Stimulated activated naive CD4-positive, alpha-beta T cell (primary cell): ENCODE measurements around the gene PPP1CB.

Experiments used
- DNase-seq, 6 experiments: peaks; one replicate each; lab custom pipeline; 2025; lab: John Stamatoyannopoulos, UW

PPP1CB gene

GRCh38 chr2:28745225-28745624, 6.4 kb upstream of the PPP1CB start:
- DNase-seq: no peak

DNA sequence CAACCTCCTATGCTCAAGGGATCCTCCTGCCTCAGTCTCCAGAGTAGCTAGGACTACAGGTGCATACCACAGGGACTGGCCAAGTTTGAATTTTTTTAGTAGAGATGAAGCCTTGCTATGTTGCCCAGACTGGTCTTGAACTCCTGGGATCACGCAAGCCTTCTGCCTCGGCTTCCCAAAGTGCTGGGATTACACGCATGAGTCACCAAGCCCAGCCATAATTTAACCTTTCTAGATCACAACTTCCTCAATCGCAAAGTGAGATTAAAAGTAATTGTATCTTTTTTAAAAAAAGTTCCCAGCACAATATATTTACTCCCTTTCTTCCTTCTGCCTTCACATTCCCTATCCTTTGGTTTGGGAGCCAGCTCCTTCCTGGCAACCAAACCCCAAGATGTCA, 5.8 kb upstream of the PPP1CB start:
- DNase-seq: no peak

DNA sequence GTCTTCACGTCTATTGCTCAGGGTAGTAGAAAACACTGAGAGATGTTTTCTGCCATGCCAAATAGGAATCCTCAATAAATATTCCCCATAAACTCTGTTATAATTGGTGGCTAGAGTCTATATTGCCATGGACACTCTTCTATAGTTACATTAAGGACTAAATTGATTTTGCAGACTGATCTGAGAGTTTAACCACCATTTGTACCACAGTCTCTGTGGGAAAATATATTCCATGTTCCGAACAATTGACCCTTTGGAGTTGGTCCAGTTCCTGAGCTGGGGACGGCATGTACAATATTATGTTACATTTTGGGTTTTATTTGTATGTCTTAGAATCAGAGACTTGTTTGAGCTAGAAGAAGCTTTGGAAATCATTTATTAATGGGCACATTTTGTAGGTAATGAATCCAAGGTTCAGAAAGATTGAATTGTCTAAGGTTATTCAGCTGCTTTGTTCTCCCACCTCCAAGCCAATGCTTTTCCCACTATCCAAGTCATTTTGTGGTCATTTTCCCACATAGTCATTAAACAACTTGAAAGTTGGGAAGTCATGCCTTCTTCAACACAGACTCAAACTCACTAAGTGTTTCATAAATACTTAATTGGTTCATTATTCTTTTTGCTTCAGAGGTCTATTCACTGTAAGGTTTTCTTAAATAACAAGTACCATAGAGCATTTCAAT, 5.1 kb upstream of the PPP1CB start:
- DNase-seq: no peak

GRCh38 chr2:28747714-28748113, 3.9 kb upstream of the PPP1CB start:
- peak in 3 of 6 experiments; percentile 4 to 47 (median 18) for DNase-seq

GRCh38 chr2:28748176-28748575, 3.5 kb upstream of the PPP1CB start:
- peak in 1 of 6 experiments; percentile 9 for DNase-seq

DNA sequence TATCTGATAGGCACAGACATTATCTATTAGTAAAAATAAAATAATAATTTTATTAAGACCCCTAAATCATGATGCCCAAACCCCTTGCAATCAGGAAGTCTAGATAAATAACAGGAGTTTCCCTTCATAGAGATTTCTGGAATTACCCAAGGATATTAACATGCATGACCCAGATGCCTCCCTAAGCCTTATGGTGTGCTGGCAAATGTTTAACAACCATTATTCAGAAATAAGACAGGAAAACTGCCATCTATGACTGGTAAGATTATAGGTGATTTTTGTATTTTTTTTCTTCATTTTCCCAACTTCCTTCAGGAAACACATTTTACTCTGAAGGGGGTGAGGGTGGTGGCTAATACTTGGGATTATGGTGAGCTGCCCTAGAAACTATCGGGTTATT, 2.7 kb upstream of the PPP1CB start:
- no peak for DNase-seq

- DNase-seq: no peak
Measured at GRCh38 chr2:28749526-28749925, 2.1 kb upstream of the PPP1CB start.

DNA sequence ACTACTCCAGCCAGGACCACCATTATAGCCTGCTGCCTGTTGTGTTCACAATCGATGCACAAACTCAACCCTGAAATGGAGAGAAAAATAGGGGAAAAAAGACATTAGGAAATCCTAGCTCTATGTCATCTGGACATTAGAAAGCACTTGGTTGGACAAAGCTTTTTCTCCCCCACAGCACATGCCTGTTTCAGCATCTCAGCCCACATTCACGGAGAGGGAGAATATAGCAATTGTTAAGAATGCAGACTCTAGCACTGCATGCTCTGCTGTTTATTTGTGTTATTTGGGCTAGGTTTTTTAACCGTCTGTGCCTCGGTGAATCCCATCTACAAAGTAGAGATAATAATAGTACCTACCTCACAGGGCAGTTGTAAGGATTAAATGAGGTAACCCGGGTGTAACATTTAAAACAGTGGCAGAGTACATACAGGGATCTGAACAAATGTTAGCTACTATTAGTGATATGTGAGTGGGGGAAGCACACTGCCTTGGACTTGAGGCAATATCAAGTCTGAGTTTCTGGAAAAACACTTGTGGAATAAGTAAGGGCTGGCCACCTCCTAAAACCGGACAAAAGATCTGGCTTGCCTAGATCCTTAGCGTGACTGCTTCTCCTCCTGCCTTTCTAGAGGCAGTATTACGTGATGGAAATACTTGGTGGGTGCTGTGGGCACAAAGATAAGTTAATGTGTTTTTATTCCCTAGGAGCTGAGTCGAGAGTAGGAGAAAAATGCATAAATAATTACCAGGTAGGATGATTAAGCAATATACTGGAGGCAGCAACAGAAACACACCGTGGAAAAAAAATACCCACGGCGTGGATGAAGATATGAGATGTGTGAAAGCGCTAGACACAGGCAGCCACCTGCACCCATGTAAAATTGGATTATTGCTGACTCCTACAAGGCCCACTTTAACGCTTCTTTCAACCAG, 1.0 kb upstream of the PPP1CB start:
- DNase-seq: peak in 4 of 6 experiments; percentile 39 to 66 (median 55)

- peak in 4 of 6 experiments; percentile 37 to 87 (median 46) for DNase-seq
Measured at GRCh38 chr2:28751956-28752630, 463 bp downstream of the PPP1CB start.

- DNase-seq: peak in 1 of 6 experiments; percentile 49
Measured at GRCh38 chr2:28752631-28753376, 1.2 kb downstream of the PPP1CB start.

DNA sequence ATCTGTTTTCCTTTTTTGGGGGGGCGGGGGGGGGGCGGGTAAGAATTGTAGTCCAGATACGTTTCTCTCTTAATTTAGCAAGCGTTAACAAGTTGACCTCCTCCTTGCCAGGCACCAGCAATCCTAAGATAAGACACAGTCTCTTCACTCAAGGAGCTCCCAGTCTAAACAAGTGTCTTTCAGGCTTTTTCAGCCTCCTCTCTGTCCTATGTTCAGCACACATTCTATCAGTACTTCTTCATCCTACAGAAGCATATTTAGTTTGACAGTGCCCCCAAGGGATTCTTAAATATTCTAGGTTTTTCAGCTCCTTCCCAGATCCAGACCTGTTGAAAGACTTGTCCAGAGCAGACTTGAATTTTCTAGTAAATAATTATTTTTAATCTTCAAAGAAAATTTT, 2.7 kb downstream of the PPP1CB start:
- no peak for DNase-seq

DNA sequence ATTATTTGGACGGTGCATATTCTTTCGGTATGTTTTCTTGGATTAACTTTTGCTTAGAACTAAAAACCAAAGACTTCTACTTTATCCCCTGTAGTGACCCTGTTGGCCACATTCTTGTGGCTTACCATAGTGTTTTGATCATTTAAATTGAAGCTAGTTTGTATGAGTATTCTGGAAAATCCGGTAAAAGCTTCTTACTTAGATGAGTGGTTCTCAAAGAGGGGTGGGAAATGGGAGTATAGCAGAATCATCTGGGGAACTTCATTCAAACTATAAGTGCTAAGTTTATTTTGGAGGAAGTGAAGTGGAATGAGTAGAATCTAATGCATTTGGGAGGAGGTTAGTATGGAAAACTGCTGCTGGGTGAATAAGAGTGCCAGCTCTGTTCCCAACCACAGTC, 3.8 kb downstream of the PPP1CB start:
- DNase-seq: no peak

- DNase-seq: no peak
Measured at GRCh38 chr2:28758459-28758858, 6.8 kb downstream of the PPP1CB start.

DNA sequence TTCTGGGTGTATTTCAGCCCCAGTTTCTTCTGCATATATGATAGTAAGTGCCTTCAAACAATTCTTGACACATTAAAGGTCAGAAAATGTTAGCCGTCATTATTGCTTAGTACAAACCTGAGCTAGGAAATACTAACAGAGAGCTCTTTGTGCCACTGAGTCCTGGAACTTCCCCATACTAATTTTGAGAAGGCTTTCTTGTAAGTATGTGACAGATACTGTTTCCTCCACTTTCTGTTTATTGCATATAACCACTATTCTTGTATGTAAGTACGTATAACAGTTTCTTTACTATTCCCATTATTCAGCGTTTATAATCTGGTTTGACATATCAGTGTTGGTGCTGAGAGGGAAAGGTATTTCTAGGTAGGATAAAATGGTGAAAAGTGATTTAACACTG, 9.8 kb downstream of the PPP1CB start:
- no peak for DNase-seq

DNA sequence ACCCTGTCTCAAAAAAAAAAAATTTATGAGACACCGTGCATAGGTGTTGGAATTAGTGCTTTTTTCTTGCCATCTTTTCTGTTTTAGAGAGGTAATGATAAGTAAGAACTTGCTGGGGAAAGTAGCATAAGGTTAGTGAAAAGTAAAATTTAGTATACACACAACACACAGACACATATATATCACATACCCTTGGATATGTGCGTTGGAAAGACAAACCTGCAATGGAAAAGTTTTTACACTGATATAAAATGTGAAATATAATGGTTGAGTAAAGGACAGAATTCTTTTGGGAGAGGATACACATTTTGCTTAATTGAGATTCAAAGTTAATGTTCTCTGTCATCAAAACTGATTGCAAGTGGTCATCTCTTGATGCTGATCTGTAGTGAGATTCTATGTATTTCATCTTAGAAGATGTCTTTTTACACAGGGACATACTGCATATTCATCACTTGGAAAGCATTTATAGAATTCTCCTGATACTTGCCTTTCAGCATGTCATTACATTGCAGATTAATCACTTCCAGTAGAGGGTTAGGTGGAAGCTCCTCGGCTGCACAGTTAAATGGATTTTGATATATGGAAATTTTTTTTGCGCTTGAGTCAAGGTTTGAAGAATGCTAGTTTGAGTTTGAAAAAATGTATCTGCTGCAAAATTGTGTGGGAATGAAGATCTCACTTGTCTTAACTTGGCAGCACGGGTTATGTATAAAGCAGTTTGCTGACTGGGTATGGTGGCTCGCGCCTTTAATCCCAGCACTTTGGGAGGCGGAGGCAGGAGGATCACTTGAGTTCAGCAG, 13.5 kb downstream of the PPP1CB start:
- no peak for DNase-seq

DNA sequence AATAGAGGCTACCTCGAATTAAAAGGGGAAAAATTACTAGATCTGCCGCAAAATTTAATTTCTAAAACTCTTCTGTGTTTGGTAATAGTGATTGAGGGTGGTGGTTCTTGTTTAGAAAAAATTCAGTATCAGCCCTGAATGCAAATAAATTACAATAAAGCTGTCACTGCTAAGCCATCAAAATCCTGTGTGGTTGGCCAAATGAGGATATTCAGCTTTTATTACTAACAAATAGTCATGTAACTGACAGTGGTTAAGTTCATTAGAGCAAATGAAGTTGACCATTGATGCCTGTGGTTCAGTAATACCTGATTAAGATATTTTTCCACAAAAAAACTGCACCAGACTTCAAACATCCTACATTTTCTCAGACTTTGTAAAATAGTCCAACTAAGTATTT, 14.4 kb downstream of the PPP1CB start:
- DNase-seq: no peak

DNA sequence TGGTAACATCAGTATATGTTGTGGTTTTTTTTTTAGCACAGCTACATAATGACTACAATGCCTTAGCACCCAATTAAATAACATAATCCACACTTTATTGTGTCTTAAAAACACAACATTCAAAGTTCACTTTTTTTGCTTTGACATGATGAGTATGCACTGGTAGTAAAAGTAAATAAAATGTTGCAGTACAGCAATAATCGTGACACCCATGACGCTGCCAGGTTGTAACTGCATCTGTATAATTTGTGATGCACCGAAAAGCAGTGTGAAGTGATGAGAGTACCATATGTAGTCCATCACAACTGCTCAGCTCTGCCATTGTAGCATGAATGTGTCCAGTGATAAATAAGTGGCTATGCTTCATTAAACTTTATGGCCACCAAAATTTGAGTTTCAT, 15.7 kb downstream of the PPP1CB start:
- no peak for DNase-seq

DNA sequence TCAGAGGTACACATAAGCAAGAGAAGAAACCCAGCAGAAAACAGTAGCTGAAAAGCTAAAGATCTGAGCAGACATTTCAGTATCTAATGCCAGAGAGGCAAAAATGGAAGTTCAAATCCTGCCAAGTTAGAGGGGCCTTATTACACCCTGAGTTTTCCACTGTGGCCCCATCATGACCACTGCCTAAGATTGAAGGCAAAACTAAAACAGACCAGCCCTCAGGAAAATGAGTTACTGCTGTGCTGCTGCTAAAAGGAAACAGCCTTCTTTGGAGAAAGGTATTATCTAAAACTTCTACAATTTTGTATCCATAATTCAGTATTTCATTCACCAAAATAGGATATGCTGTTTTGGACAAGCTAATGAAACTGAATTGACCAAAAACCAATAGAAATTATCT, 16.8 kb downstream of the PPP1CB start:
- no peak for DNase-seq

DNA sequence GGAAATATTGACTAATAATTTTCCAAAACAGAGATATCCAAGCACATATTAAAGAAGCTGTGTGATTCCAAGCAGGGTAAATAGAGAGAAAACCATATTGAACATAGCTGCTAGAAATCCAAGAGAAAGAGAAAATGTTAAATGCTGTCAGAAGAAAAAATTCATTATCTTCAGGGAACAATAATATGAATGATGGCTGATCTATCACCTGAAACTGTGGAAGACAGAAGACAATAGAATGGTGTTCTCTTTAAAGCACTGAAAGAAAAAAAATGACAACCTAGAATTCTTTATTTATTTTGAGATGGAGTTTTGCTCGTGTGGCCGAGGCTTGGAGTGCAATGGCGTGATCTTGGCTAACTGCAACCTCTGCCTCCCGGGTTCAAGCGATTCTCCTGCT, 17.3 kb downstream of the PPP1CB start:
- no peak for DNase-seq

DNA sequence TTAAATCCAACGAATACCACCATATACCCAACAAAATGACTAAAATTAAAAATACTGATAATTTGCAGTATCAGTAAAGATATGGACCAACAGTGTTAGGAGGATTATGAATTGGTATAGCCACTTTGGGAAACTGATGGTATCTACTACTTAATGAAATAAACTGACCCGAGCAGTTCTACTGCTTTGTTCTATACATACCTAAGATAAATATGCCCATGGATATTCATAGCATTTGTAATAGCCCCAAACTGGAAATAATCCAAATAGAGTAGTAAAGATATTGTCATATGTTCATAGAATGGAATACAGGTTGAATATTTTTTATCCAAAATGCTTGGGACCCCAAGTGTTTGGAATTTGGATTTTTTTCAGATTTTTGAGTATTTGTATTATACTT, 20.7 kb downstream of the PPP1CB start:
- DNase-seq: no peak

DNA sequence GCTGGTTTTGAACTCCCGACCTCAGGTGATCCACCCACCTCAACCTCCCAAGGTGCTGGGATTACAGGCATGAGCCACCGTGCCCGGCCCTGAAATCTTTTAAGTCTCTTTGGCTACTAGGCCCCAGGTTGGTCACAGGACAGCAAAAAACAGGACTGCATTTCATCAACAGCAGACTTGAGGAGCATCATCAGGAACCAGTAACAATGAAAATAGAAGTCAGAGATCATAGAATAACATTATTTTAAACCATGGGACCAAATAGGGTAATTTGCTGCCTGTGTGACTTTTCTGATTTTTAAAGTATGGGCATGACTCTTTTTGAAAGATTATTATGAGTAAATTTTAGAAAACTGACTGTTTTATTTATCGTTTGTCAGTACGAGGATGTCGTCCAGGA, 24.8 kb downstream of the PPP1CB start:
- no peak for DNase-seq
